ENCODE results near the gene EPHB3. TPM values are rescaled to one million over a fixed set of nuclear protein-coding genes. Genes with fewer than 3 reads are reported as not detected.
"Not testable (repeated sequence)": the region's sequence is repeated elsewhere in the genome, so short reads cannot be mapped to it uniquely, and the experiment has no call there.

EPHB3 gene
- total RNA-seq, 2 experiments from 2014 or later: 0.19 to 0.22 TPM

- DNase-seq (no peak), ATAC-seq (ENCODE audit: poor library complexity) (no peak)
- no peaks in the 10 kb centered on the region for H3K36me3 Mint-ChIP-seq (ENCODE audit: low read depth)
- no peaks in the 10 kb centered on the region for H3K27me3 Mint-ChIP-seq
- Histone ChIP-seq H3K27me3 (ENCODE audit: control insufficient read depth in 1 of 2, insufficient read depth in 2 of 2, low read length in 2 of 2) (no peaks in the 10 kb centered on the region), H3K4me3 (ENCODE audit: low read length) (no peak overlapping the region), H3K36me3 (ENCODE audit: insufficient read depth, low read length) (no peaks in the 10 kb centered on the region), H3K9me3 (ENCODE audit: control insufficient read depth in 1 of 2, insufficient read depth in 1 of 2, low read length in 2 of 2) (no peaks in the 10 kb centered on the region), H3K27ac (ENCODE audit: low read depth in 1 of 2, low read length in 2 of 2) (no peak overlapping the region), H3K4me1 (ENCODE audit: insufficient read depth, low read length) (peaks cover 21% of the 10 kb centered on the region)
- no peak overlapping the region for H3K27ac Mint-ChIP-seq
- H3K4me1 Mint-ChIP-seq (ENCODE audit: low read depth): peaks cover 24% of the 10 kb centered on the region
- H3K4me3 Mint-ChIP-seq: no peak overlapping the region
- ChIA-PET CTCF (no interaction called here), POLR2A (no interaction called here)
- no peak for TF ChIP-seq CTCF (IDR thresholded peaks at IDR 0.05)
- intact Hi-C loops (cut with DNase I, micrococcal nuclease): no loop called here
- H3K9me3 Mint-ChIP-seq: no peaks in the 10 kb centered on the region
Measured at GRCh38 chr3:184616436-184616835, 54.9 kb downstream of the EPHB3 start.

GRCh38 chr3:184617306-184617705, 55.7 kb downstream of the EPHB3 start:
- H3K27me3 ChIP-seq (ENCODE audit: control insufficient read depth in 1 of 2, insufficient read depth in 2 of 2, low read length in 2 of 2); intact Hi-C loops (cut with DNase I, micrococcal nuclease); H3K36me3 Mint-ChIP-seq (ENCODE audit: low read depth); ATAC-seq (ENCODE audit: poor library complexity); DNase-seq; POLR2A ChIA-PET; H3K27me3 Mint-ChIP-seq; H3K27ac Mint-ChIP-seq; H3K9me3 Mint-ChIP-seq; H3K4me3 ChIP-seq (ENCODE audit: low read length); H3K4me3 Mint-ChIP-seq; H3K27ac ChIP-seq (ENCODE audit: low read depth in 1 of 2, low read length in 2 of 2); H3K9me3 ChIP-seq (ENCODE audit: control insufficient read depth in 1 of 2, insufficient read depth in 1 of 2, low read length in 2 of 2); H3K36me3 ChIP-seq (ENCODE audit: insufficient read depth, low read length): not testable (repeated sequence)
- peaks cover 21% of the 10 kb centered on the region for H3K4me1 ChIP-seq (ENCODE audit: insufficient read depth, low read length)
- peaks cover 24% of the 10 kb centered on the region for H3K4me1 Mint-ChIP-seq (ENCODE audit: low read depth)
- CTCF ChIA-PET: interaction anchor here (0.6 kb wide), 1 partner anchor 155 kb away, joined by 4 read pairs; no protein-coding TSS in a partner anchor

GRCh38 chr3:184618811-184619210, 57.2 kb downstream of the EPHB3 start:
- no peak for ATAC-seq (ENCODE audit: poor library complexity)
- H3K4me1 ChIP-seq (ENCODE audit: insufficient read depth, low read length): peaks cover 21% of the 10 kb centered on the region
- no peaks in the 10 kb centered on the region for H3K36me3 Mint-ChIP-seq (ENCODE audit: low read depth)
- H3K27me3 Mint-ChIP-seq: no peaks in the 10 kb centered on the region
- no peaks in the 10 kb centered on the region for H3K27me3 ChIP-seq (ENCODE audit: control insufficient read depth in 1 of 2, insufficient read depth in 2 of 2, low read length in 2 of 2)
- DNase-seq: no peak
- ChIA-PET POLR2A (interaction anchor here (1.4 kb wide), 1 partner anchor 16 kb away, joined by 4 read pairs; no protein-coding TSS in a partner anchor), CTCF (interaction anchor here (1.7 kb wide), 1 partner anchor 105 kb away, joined by 5 read pairs; no protein-coding TSS in a partner anchor)
- no peak overlapping the region for H3K4me3 ChIP-seq (ENCODE audit: low read length)
- no peaks in the 10 kb centered on the region for H3K9me3 Mint-ChIP-seq
- intact Hi-C loops (cut with DNase I, micrococcal nuclease): no loop called here
- H3K4me1 Mint-ChIP-seq (ENCODE audit: low read depth): peaks cover 24% of the 10 kb centered on the region
- no peak for TF ChIP-seq CTCF (IDR thresholded peaks at IDR 0.05)
- H3K36me3 ChIP-seq (ENCODE audit: insufficient read depth, low read length): no peaks in the 10 kb centered on the region
- no peak overlapping the region for H3K27ac ChIP-seq (ENCODE audit: low read depth in 1 of 2, low read length in 2 of 2)
- no peaks in the 10 kb centered on the region for H3K9me3 ChIP-seq (ENCODE audit: control insufficient read depth in 1 of 2, insufficient read depth in 1 of 2, low read length in 2 of 2)
- no peak overlapping the region for H3K27ac Mint-ChIP-seq
- H3K4me3 Mint-ChIP-seq: no peak overlapping the region

- peak in 5 of 14 experiments; percentile 13 to 56 (median 45) for DNase-seq
- ChIA-PET CTCF (interaction anchor here (1.7 to 2.0 kb wide), 2 partner anchors 58 to 106 kb away, joined by 4 to 5 read pairs; partner anchors contain the start of gene EPHB3), POLR2A (interaction anchor here (1.4 kb wide), 1 partner anchor 16 kb away, joined by 4 read pairs; no protein-coding TSS in a partner anchor)
- Mint-ChIP-seq H3K4me1 (ENCODE audit: low read depth) (peaks cover 24% of the 10 kb centered on the region), H3K27ac (no peak overlapping the region), H3K27me3 (no peaks in the 10 kb centered on the region), H3K4me3 (no peak overlapping the region), H3K36me3 (ENCODE audit: low read depth) (no peaks in the 10 kb centered on the region), H3K9me3 (no peaks in the 10 kb centered on the region)
- TF ChIP-seq CTCF (IDR thresholded peaks at IDR 0.05): no peak
- Histone ChIP-seq H3K27me3 (ENCODE audit: control insufficient read depth in 1 of 2, insufficient read depth in 2 of 2, low read length in 2 of 2) (no peaks in the 10 kb centered on the region), H3K27ac (ENCODE audit: low read depth in 1 of 2, low read length in 2 of 2) (no peak overlapping the region), H3K36me3 (ENCODE audit: insufficient read depth, low read length) (no peaks in the 10 kb centered on the region), H3K4me3 (ENCODE audit: low read length) (no peak overlapping the region), H3K9me3 (ENCODE audit: control insufficient read depth in 1 of 2, insufficient read depth in 1 of 2, low read length in 2 of 2) (no peaks in the 10 kb centered on the region), H3K4me1 (ENCODE audit: insufficient read depth, low read length) (peaks cover 21% of the 10 kb centered on the region)
- ATAC-seq (ENCODE audit: poor library complexity): peak; percentile 54
- intact Hi-C loops (cut with DNase I, micrococcal nuclease): no loop called here
Measured at GRCh38 chr3:184619369-184619768, 57.8 kb downstream of the EPHB3 start.
